Hematopoietic multipotent progenitor cell treated with erythropoietin and hydrocortisone succinate and interleukin-3 and kit ligand, for 4 days (in vitro differentiated cells): ENCODE data around the gene RET.
A peak's percentile ranks its signal among the peaks of the same experiment; 100 is the strongest.

ENCODE experiments used
- DNase-seq: peaks from one replicate; pipeline ENCODE4 v3.0.0-alpha.2; 2015

The RET gene

GRCh38 chr10:43111101-43111500 is 34.2 kb downstream of the RET start:
- no peak for DNase-seq

- no peak for DNase-seq
Measured at GRCh38 chr10:43111921-43112607, 35.2 kb downstream of the RET start.

- DNase-seq: no peak
Measured at GRCh38 chr10:43112608-43112961, 35.7 kb downstream of the RET start.

- DNase-seq: no peak
Measured at GRCh38 chr10:43113201-43114087, 36.6 kb downstream of the RET start.

- DNase-seq: no peak
Measured at GRCh38 chr10:43114088-43114742, 37.3 kb downstream of the RET start.

- DNase-seq: no peak
Measured at GRCh38 chr10:43114743-43115611, 38.1 kb downstream of the RET start.

GRCh38 chr10:43115881-43116595 is 39.2 kb downstream of the RET start:
- no peak for DNase-seq

- DNase-seq: no peak
Measured at GRCh38 chr10:43116596-43116995, 39.7 kb downstream of the RET start.

GRCh38 chr10:43117031-43117776 is 40.3 kb downstream of the RET start:
- DNase-seq: no peak

- DNase-seq: no peak
Measured at GRCh38 chr10:43117777-43118583, 41.1 kb downstream of the RET start.

GRCh38 chr10:43118631-43119415 is 42.0 kb downstream of the RET start:
- DNase-seq: no peak

- DNase-seq: no peak
Measured at GRCh38 chr10:43119416-43120115, 42.7 kb downstream of the RET start.

- no peak for DNase-seq
Measured at GRCh38 chr10:43120116-43120928, 43.5 kb downstream of the RET start.

GRCh38 chr10:43120929-43121314 is 44.1 kb downstream of the RET start:
- peak; percentile 91 for DNase-seq

GRCh38 chr10:43121444-43121843 is 44.6 kb downstream of the RET start:
- peak; percentile 47 for DNase-seq

GRCh38 chr10:43122096-43122495 is 45.2 kb downstream of the RET start:
- no peak for DNase-seq

GRCh38 chr10:43122826-43123225 is 46.0 kb downstream of the RET start:
- no peak for DNase-seq
